Fibroblast of the conjunctiva (primary cell): ENCODE results near the gene LSAMP.
A peak's percentile ranks its signal among the peaks of the same experiment; 100 is the strongest.

Experiments used
- DNase-seq: peaks from one replicate; pipeline ENCODE4 v3.0.0-alpha.2; 2010; ENCODE audit warnings: low read depth

The LSAMP gene

DNA sequence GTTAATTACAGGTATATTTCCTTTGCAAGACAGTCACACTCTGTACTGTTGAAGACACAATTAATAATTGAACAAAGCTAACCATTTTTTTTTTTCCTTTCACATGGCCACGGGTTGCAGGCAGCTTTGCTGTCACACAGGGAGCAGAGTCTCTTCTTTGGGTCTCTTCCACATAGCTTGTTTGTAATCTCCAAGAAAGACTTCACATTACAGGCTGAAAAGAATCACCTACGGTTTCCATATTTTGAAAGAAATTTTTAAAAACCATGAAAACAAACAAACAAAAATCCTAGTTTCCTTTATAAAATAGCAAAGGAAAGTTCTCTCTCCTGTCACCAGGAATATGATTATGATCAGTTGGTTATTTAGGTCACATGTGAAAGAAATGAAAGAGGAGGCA, 429.4 kb downstream of the LSAMP start:
- no peak for DNase-seq

DNA sequence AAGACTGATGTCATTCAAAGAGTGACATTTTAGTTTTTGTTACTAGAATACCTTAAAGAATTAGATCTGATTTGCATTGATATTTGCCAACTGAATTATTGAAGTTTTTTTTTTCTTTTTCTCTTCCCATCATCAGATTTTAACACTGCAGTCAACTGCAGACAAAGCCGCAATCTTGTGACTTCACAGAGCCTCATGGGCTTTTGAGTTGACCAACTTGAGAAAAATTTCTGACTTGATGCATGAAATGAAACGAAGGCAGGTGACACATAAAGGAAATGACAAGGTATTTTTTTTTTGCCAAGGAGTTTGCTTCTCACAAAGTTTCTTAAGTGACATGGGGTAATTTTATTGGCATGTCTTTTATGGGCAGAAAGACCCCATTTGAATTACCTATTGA, 438.3 kb downstream of the LSAMP start:
- no peak for DNase-seq

DNA sequence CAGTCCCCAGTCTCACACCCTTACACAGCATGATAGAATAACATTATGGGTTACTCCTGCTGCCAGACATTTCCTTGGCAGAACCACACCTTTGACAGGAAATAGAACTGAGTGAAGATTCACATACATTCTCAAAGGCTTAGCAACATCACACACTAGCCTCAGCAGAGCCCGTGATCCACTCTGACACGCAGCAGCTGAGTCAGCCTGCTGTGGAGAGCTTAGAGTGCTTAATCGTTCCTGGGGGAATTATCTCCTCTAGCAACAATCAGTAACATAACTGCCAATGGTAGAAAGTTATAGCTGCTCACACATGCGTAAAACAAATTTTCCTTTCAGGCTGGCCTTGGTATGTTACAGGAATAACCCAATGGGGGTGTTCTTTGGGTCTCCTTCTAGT, 439.9 kb downstream of the LSAMP start:
- DNase-seq, result peak; percentile 87

DNA sequence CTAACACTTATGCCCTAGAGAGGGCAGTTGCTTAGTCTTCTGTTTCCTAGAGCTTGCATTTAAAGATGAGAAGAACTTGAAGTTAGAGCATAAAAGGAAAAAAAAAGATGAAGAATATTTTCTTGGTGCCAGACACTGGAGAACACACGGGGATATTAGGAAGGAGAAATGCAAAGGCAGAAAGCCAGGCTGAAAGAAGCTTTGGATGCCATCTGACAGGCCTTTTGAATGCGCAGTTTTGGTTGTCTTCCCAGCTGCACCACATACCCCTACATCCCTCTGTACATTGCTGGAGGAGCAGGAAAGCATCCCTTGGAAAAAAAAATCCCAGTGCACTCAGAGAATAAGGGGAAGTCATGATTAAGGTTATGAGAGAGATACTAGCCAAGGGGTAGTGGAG, 443.1 kb downstream of the LSAMP start:
- DNase-seq, result no peak

DNA sequence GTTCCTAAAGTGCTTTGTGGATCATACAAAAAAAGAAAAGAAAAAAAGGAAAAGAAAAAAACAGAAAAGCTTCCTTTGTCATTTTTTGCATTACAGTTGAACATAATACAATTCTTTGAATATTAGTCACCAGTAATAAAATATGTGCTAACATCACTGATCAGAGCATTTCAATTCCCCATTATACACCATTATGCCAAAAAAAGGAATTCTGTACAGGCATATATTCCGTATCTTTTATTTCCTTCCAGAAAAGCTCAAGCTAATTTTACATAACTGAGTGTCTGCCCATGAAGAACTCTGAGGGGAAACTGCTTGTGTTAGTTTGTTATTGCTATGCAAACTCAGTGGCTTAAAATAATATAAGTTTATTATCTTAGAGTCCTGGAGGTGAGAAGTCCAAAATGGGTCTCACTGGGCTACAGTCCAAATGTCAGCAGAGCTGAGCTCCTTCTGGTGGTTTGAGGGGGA, 444.1 kb downstream of the LSAMP start:
- DNase-seq, result no peak

DNA sequence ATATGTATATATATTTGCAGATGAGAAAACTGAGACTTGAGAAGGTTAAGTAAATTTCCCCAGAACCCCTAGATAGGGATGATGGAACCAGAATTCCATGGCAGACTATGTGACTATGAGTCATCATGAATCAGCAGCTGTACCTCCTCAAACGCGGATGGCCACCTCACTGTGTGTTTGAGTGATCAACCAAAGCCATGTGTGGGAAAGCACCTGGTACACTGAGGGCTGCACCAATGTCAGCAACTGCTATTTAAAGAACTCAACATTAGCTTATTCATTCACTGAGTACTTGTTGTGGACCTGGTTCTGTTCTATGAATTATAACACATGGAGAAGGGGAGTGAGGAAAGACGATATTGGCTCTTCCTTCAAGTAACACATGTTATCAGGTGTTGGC, 445.0 kb downstream of the LSAMP start:
- peak; percentile 49 for DNase-seq

DNA sequence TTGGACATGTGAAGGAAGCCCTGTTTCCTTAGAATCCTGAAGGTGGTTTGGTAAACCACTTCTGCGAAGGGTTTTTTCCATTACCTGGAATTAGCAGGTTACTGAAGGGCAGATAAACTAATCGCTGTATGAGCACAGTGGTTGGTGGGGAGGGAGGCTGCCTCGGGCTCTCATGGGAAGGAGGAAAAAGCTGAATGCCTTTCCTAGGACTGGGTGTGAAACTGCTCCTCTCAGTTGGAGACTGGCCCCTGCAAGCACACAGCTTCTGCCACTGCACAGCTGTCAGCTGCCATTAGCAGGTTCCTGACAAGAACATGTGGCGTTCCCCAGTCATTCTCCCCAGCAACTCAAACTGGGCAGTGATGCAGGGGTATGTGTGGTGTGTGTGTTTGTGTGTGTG, 445.7 kb downstream of the LSAMP start:
- DNase-seq, result no peak

DNA sequence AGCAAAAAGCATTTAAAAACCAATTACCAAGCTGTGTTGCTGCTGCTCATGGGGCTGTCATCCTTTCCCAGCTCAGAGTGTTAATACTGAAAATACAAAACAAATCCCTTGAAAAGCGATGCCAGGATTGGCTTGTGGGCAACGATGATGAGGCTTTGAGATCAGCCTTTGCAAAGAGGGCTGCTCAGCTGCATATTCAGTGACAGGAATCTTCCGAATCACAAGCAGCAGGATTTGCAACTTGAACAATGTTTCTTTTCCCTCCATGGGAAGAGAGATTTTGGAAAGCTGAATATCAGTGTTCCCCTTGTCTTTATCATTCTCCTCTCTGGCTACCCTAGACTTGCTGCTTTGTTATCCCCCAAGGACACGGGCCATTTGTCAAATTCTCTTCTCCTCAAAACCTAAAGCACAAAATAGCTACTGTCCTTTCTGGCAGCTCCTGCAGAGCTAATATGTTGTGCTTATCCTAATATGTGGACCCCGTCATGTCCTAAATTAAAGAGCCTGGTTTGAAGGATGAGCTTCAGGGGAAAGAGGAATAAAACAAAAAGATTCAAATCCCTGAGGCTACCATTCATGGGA, 446.2 kb downstream of the LSAMP start:
- DNase-seq, result no peak

DNA sequence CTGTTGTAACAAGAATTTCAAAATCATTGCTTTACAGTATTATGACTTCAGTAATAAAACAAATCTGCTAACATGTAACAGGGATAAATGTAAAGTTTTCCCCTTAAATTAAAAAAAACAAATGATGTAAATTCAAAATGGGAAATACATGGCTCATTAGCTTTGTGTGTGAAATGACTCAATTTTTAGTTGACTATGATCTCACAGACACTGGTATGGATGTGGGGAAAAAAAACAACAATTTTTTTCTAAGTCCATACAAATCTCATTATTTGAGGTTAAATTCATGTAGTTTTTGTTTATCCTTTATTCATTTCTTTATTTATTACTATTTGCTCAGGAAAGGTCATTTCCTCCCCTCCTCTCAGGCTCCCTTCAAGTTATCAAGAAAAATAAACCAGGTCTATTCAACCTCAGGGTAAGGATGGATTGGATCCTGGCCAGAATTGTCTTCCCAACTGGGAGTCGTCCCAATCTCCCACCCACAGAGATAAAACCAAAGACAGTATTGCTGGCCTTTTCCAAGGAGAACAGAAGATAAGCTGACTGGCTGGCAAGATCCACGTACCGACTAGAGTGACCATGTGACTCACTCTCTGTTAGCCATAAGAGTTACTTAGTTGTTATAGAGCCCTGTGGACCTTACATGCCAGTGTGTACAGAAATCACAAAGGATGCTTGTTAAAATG, 448.7 kb downstream of the LSAMP start:
- DNase-seq, result no peak

DNA sequence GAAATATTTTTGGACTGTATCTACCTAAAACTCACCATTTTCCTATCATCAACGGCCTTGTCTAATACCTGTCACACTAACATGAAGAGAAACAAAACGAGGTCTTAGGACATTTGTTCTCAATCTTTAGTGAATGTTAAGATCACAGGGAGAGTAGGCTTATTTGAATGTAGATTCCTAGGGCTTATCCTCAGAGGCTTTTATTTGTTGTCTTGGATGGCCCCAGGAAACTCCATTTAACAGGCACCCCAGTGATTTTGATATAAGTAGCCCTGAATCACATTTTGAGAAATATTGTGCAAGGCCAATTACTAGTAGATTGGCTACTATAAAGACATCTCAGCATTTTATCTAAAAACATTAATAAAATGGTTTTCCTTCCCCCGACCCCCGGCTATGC, 454.6 kb downstream of the LSAMP start:
- DNase-seq, result no peak

DNA sequence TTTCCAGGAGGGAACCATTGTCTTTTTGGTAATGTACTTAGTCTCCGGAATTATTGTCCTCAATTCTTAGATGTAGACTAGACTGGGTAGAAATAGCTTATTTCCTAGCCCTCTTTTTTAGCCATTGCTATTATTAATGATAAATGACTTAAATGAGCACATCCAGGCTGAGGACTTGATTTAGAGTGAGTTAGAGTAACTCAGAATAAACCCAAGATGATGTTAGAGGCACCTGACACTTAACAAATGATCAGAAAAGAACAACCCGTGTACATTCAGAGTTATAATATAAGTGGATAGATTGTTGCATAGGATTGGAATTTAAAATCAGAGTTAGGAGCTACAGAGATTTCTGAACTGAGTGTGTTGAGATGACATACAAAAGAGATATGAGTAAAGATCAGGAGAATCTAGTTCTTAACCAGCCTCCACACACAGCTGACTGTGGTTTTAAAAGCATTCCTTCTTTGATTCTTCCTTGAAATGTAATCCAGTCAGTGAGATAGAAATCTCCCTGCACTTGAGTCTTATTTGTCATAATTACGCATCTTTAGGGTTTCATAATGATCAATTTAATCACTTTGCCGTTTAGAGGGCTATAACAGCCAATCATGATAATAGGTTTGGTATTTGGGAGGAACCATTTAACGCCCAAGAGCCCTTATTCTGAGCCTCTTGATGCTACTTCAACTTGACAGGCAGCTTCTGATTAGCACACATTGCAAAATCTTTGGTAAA, 455.4 kb downstream of the LSAMP start:
- DNase-seq, result no peak

DNA sequence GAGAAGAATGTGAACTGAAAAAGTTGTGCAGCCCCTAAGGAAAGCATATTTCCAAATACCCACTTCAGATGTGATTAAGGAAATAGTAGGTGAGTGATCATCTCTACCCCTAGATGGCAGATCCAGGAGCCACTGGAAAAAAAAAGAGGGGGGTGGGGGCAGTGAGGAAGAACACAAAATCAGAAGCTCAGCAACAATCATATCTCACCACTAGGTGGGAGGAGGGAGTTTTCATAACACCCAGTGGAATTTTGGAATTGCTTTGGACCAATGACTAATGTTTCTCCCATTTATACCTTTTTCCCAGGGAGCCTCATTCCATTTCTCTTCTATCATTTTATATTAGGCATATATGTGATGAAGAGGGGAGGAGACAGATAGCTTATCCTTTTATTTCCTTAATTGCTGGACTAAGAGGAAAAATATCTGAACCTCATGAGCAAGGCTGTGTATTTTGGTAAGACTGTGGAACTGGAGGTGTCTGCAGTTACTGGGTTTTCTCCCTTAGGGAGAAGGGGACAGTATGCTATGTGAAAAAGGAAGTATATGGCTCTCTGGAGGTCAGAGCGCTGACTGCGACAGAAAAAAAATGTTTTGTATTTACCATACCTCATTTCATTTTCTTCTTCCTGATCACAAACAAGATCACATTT, 458.6 kb downstream of the LSAMP start:
- DNase-seq, result no peak

DNA sequence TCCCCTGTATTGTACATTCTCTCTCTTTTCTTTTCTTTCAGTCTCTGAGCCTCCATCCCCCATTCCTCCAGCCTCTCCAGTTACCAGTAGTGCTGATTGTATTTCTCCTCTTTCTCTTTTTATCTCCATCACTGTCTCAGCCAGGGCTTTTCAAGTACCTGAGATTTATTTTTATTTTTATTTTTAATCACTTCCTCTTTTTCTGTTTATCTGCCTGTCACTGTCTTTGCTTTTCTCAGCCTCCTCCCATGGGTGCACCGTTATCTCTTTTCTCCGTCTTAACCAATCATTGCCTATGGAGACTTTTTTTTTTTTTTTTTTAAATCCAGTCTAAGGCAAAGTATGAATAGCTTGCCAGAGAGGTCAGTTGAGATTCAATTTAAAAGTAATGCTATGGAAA, 462.7 kb downstream of the LSAMP start:
- DNase-seq, result no peak

DNA sequence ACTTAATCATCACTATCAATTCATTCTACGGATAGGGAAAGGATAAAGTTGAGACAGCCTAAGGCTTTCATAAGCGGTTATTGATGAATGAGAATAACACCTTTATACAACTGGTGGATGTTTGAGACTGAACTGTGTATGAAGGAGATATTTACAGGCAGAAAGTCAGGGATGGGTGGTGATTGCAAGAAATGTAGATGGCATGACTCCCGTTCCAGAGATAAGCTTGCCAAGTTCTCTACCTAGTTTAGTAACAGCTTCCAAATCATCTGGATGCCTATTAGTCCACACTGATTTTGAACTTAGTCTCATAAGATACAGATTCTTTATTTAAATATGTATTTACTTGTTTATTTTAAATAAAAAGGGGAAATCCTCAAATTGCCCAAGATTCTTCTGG, 463.2 kb downstream of the LSAMP start:
- no peak for DNase-seq

DNA sequence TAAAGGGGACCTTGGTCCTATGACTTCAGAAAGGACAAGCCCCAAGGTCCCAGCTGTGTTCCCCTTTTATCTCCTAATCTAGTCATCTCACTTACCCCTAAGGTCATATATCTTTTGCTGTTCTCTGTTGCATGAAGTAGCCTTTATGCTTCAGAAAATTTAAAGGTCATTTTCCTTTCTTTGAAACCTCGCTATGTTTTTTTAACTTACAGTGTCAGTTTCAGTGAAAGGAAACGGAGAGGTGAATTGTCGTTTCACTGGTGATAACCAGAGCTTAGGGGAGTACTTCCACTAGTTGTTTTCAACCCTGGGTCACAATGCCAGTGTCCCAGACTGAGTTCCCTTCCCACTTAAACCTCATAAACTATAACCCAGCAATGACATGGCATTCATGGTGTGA, 464.6 kb downstream of the LSAMP start:
- DNase-seq, result no peak

DNA sequence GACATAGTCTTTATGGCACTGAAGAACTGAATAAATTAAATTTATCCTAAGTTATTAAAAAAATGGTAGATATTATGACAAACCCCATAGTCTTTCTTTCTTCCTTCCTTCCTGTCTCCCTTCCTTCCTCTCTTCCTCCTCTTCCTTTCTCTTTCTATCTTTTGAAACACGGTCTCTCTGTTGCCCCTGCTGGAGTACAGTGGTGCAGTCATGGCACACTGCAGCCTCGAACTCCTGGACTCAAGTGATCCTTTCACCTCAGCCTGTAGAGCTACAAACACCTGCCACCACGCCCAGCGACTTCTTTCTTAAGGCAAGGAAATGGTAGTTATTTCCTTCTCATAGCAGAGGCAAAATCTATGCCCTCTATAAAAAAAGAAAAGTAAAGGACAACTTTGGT, 467.4 kb downstream of the LSAMP start:
- DNase-seq, result no peak

DNA sequence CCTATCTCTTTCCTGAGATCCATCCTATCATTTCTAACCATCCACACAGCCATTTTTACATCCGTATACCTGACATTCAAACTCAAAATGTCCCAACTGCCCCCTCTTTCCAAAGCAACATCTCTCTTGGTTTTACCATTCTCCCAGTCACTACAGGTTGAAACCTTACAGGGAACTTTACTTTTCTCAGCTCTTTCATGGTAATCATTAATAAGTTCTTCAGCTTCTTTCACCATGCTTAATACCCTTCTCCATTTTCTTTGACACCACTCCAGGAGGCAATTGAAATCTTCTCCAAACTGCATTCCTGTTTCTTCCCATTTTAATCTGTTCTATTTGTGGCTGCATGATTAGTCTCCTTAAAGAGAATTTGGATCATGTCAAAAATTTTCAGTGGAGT, 469.5 kb downstream of the LSAMP start:
- DNase-seq, result no peak

DNA sequence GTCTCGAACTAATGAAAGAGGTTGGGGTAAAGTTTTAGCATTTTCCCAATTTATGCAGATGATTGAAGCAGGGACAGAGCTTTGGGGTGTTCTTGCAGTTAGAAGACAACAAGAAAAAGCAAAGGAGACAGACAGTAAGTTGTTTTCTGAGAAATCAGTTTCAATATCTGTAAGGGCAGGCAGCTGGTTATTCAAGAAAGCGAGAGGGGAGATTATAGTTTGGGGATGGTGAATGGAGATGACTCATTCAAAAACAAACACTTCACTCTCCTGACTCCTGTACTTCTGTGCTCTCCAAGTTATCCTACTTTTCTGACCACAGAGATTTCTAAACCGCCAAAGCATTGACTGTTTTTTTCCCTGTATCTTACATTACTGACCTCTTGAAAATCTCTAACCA, 469.9 kb downstream of the LSAMP start:
- DNase-seq, result no peak

DNA sequence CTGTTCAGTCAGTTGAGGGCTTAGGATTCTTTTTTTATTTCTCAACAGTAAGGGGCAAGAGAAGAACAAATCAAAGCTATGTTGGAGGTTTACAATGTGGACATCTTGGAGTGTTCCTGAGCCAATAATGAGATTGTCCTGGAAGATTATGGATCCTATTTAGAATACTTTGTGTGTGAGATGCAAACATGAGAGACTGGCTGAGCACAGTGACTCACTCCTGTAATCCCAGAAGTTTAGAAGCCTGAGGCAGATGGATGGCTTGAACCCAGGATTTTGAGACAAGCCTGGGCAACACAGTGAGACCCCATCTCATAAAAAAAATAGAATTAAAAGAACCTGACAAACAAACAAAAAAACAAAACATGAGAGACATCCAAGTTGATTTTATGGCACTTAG, 470.3 kb downstream of the LSAMP start:
- no peak for DNase-seq

DNA sequence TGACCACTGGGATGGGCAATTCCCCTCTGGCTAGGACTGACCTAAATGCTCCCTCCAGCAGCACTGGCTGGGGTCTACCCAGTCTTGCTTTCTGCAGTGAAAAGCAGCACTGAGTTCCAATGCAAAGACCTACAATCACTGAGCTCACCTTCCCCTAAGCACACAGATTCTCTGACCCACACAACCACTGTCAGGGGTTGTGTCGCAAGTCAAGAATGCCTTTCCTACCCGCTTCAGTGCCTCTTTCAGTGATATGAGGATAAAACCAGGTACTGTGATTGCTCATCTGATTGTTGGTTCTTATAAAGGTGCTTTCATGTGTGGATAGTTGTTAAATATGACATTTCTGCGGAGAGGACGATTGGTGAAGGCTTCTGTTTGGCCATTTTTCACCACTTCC, 476.4 kb downstream of the LSAMP start:
- no peak for DNase-seq

DNA sequence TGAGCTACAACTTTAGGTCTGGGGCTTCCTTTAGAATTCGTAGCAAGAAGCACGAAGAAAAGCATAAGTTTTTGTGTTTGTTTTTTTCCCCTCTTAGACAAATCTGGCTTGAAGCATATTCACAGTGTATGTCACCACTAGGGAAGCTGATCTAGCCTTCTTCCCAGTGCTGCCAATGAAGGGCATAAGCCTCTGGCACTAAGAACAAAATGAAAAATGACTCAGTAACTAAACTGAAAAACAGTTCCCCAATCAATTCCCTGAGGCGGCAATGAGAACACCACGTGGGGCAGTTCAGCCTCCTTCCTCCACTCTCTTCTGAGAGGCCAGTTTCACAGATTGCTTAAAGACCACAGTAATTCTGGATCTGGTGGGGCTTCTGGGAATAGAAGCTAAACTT, 483.9 kb downstream of the LSAMP start:
- DNase-seq, result no peak

DNA sequence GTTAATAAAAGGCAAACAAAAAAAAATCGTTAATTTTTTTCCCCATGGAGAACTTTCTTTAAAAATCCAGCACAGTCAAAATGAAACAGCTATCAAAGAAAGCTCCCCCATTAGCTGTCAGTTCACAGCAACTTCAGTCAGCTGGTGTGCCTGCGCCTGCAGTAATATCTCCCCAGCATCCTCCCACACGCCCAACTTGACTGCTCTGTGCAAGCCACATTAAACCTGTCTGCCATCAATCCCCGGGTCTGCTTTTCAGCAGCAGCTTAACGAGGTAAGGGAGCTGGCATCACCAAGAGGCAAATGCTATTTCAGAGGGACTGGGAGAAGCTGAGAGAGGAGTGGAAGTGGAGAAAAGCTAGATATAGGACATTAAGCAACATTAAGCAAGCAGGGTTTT, 484.5 kb downstream of the LSAMP start:
- DNase-seq, result no peak

DNA sequence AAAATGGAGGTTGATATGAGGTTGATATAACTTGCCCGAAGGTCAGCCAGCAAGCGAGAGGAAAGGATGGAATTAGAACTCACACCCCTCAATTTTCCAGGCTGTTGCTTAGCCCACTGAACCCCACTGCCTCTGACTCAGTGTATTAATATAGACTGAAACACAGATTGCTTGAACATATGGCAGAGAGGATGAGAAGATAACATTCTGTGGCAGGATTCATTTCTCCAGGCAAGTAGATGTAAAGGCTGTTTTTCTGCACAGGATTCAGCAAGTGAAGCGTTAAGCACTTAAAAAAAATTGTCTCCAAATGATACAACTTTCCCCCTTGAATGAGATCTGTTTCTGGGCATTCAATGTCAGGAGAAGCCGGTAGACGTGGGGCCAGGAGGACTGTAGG, 486.8 kb downstream of the LSAMP start:
- DNase-seq, result no peak
